Left renal pelvis (tissue), 4 donors: ENCODE data around the gene PHYKPL. TPM values are rescaled to one million over a fixed set of nuclear protein-coding genes. Genes with fewer than 3 reads are reported as not detected.
"Not testable (repeated sequence)": the region's sequence is repeated elsewhere in the genome, so short reads cannot be mapped to it uniquely, and the experiment has no call there.

ENCODE experiments used
- DNase-seq, 4 donors: peaks; one replicate each; pipeline ENCODE4 v3.0.0-alpha.2; 2013; ENCODE audit warnings: low read depth in 4 of 4, low spot score in 3 of 4
- polyA plus RNA-seq, 4 donors: library from polyadenylated mRNA; unstranded; fragments of 120-200 nt; gene quantifications; one replicate each; pipeline ENCODE4 v1.2.1, GENCODE V29; 2013; ENCODE audit not compliant: insufficient read length in 4 of 4

PHYKPL gene
- polyA plus RNA-seq, 4 donors: 52.1 to 124 (median 79.6) TPM

GRCh38 chr5:178240766-178241165 lies 8.2 kb upstream of the PHYKPL start:
- no peak for DNase-seq

- DNase-seq: no peak
These were observed 7.7 kb upstream of the PHYKPL start for GRCh38 chr5:178240341-178240741.

GRCh38 chr5:178239626-178240301 lies 7.2 kb upstream of the PHYKPL start:
- DNase-seq: not testable (repeated sequence)

GRCh38 chr5:178238711-178239592 lies 6.3 kb upstream of the PHYKPL start:
- DNase-seq: no peak

GRCh38 chr5:178238313-178238635 lies 5.7 kb upstream of the PHYKPL start:
- DNase-seq: no peak

GRCh38 chr5:178237431-178238312 lies 5.1 kb upstream of the PHYKPL start:
- DNase-seq: no peak

- no peak for DNase-seq
These were observed 4.1 kb upstream of the PHYKPL start for GRCh38 chr5:178236679-178237078.

GRCh38 chr5:178236126-178236525 lies 3.5 kb upstream of the PHYKPL start:
- no peak for DNase-seq

- no peak for DNase-seq
These were observed 3.0 kb upstream of the PHYKPL start for GRCh38 chr5:178235588-178235974.

GRCh38 chr5:178234750-178235587 lies 2.4 kb upstream of the PHYKPL start:
- peak in 3 of 4 donors; percentile 49 to 63 (median 55) for DNase-seq

- DNase-seq: no peak
These were observed 1.6 kb upstream of the PHYKPL start for GRCh38 chr5:178234121-178234749.

GRCh38 chr5:178232920-178233429 lies 373 bp upstream of the PHYKPL start:
- no peak for DNase-seq

- DNase-seq: no peak
These were observed 971 bp downstream of the PHYKPL start for GRCh38 chr5:178231539-178232123.

- no peak for DNase-seq
These were observed 1.6 kb downstream of the PHYKPL start for GRCh38 chr5:178230879-178231538.

GRCh38 chr5:178229861-178230260 lies 2.7 kb downstream of the PHYKPL start:
- DNase-seq: no peak

- not testable (repeated sequence) for DNase-seq
These were observed 3.5 kb downstream of the PHYKPL start for GRCh38 chr5:178229111-178229510.

GRCh38 chr5:178228609-178229008 lies 4.0 kb downstream of the PHYKPL start:
- no peak for DNase-seq

- DNase-seq: no peak
These were observed 4.7 kb downstream of the PHYKPL start for GRCh38 chr5:178227929-178228328.
